GM12878 (cell line): Measurements from ENCODE around the gene PAN3. TPM values are rescaled to one million over a fixed set of nuclear protein-coding genes. Genes with fewer than 3 reads are reported as not detected.
A peak's percentile ranks its signal among the peaks of the same experiment; 100 is the strongest.

Source experiments
- ATAC-seq: fragments of 200-7000 bp; cut with Tn5 transposase; 3 replicates; pipeline ENCODE4 v1.9.1; 2020; ENCODE audit warnings: mild to moderate bottlenecking, moderate library complexity
- BruUV-seq: library from RNA; stranded (reverse); fragments of 400-500 nt; replicated peaks from 2 replicates; lab custom pipeline; 2021; lab: Mats Ljungman, UMichigan
- CTCF ChIA-PET: fragments of 300-600 bp; sonication (Branson Sonifier 250); formaldehyde crosslinking; extraction: SDS; loops from one replicate; lab custom pipeline; 2021; ENCODE audit warnings: inconsistent platforms; lab: Yijun Ruan, JAX
- POLR2A ChIA-PET: fragments of 350-600 bp; formaldehyde crosslinking; extraction: SDS; loops from one replicate; lab custom pipeline; 2021; ENCODE audit warnings: inconsistent platforms; lab: Charles Lee
- RAD21 ChIA-PET: fragments of 300-600 bp; sonication (Branson Sonifier 250); formaldehyde crosslinking; loops from one replicate; lab custom pipeline; 2023; ENCODE audit warnings: antibody characterized with exemption; ENCODE audit not compliant: unreplicated experiment; lab: Charles Lee
- SMC1A ChIA-PET: fragments of 300-600 bp; sonication (Branson Sonifier 250); formaldehyde crosslinking; loops from one replicate; lab custom pipeline; 2023; ENCODE audit not compliant: unreplicated experiment, uncharacterized antibody; lab: Charles Lee
- DNase-seq: peaks from one replicate; pipeline ENCODE4 v3.0.0-alpha.2; 2011; ENCODE audit warnings: low read depth, low spot score
- FAIRE-seq: peaks from 3 replicates; lab custom pipeline; 2011; peaks lifted over from hg19 to GRCh38; lab: Jason Lieb, UNC
- H2AFZ ChIP-seq: 2 replicates; pipeline ENCODE4 v1.6.0; 2011; ENCODE audit warnings: low read depth, low read length, control low read depth; ENCODE audit not compliant: control insufficient read depth
- H3K27ac ChIP-seq: 2 replicates; pipeline ENCODE4 v1.5.1; 2011; ENCODE audit warnings: control low read depth; ENCODE audit not compliant: control insufficient read depth, insufficient read depth
- H3K27me3 ChIP-seq, 2 experiments: replicated peaks in 1 of 2; 2 replicates each; pipeline versions ENCODE4 v1.6.0 to v1.6.1; 2011; ENCODE audit warnings: low read length in 1 of 2; ENCODE audit not compliant: control insufficient read depth in 2 of 2, insufficient read depth in 2 of 2
- H3K36me3 ChIP-seq, 2 experiments: 2 replicates each; pipeline ENCODE4 v1.5.1; 2011; ENCODE audit warnings: low read length in 1 of 2; ENCODE audit not compliant: control insufficient read depth in 2 of 2, insufficient read depth in 2 of 2
- H3K4me1 ChIP-seq: 2 replicates; pipeline ENCODE4 v1.6.1; 2011; ENCODE audit warnings: mild to moderate bottlenecking, low read length, moderate library complexity, mixed read lengths; ENCODE audit not compliant: control insufficient read depth, insufficient read depth
- H3K4me2 ChIP-seq: 2 replicates; pipeline ENCODE4 v1.6.0; 2011; ENCODE audit warnings: control low read depth; ENCODE audit not compliant: control insufficient read depth, insufficient read depth
- H3K4me3 ChIP-seq: fragments of 200-600 bp; sonication (generic); 2 replicates; pipeline ENCODE4 v1.5.1; 2016
- H3K79me2 ChIP-seq: 2 replicates; pipeline ENCODE4 v1.6.0; 2011; ENCODE audit warnings: low read length; ENCODE audit not compliant: control insufficient read depth, insufficient read depth
- H3K9ac ChIP-seq: 2 replicates; pipeline ENCODE4 v1.8.0; 2011; ENCODE audit warnings: low read length, control low read depth, mixed read lengths; ENCODE audit not compliant: control insufficient read depth, insufficient read depth
- H3K9me3 ChIP-seq: replicated peaks from 3 replicates; pipeline ENCODE4 v1.5.1; 2011; ENCODE audit warnings: mild to moderate bottlenecking, low read length; ENCODE audit not compliant: control insufficient read depth, insufficient read depth
- H4K20me1 ChIP-seq: 2 replicates; pipeline ENCODE4 v1.6.0; 2011; ENCODE audit not compliant: control insufficient read depth, insufficient read depth
- ESRRA ChIP-seq: IDR thresholded peaks from 2 replicates; pipeline ENCODE4 v1.6.1; 2012; ENCODE audit warnings: mild to moderate bottlenecking, low read length, improper control_type of control experiment
- FOXK2 ChIP-seq: fragments of 450-650 bp; IDR thresholded peaks from 2 replicates; pipeline ENCODE4 v1.6.1; 2017; ENCODE audit warnings: mild to moderate bottlenecking, moderate library complexity
- HDAC2 ChIP-seq: fragments of 200-600 bp; sonication (generic); IDR thresholded peaks from 2 replicates; pipeline ENCODE4 v1.6.1; 2017
- MTA3 ChIP-seq: IDR thresholded peaks from 2 replicates; pipeline ENCODE4 v1.6.1; 2012; ENCODE audit warnings: low read length, inconsistent platforms, borderline replicate concordance
- NRF1 ChIP-seq: conservative IDR thresholded peaks from 2 replicates; pipeline ENCODE4 v1.6.1; 2011; ENCODE audit warnings: mild to moderate bottlenecking, low read depth, low read length, improper control_type of control experiment
- SMAD5 ChIP-seq: IDR thresholded peaks from 2 replicates; pipeline ENCODE4 v1.6.1; 2016; ENCODE audit warnings: antibody characterized with exemption, low read depth
- SREBF1 ChIP-seq: IDR thresholded peaks from 2 replicates; pipeline ENCODE4 v1.6.1; 2012; ENCODE audit warnings: mild to moderate bottlenecking, low read length
- SRF ChIP-seq, 2 experiments: IDR thresholded peaks; 2 replicates each; pipeline ENCODE4 v1.6.1; 2011; ENCODE audit warnings: low read depth in 2 of 2, low read length in 2 of 2, mild to moderate bottlenecking in 1 of 2, moderate library complexity in 1 of 2
- ZBED1 ChIP-seq: IDR thresholded peaks from 2 replicates; pipeline ENCODE4 v1.6.1; 2016; ENCODE audit warnings: borderline replicate concordance
- ZBTB40 ChIP-seq: fragments of 450-650 bp; IDR thresholded peaks from 2 replicates; pipeline ENCODE4 v1.6.1; 2016; ENCODE audit warnings: mild to moderate bottlenecking, moderate library complexity, borderline replicate concordance
- WGBS: methylation state at CpG from one replicate; pipeline ENCODE4 v1.1.6; 2016; ENCODE audit warnings: low lambda C conversion rate; ENCODE audit not compliant: insufficient replicate concordance, insufficient coverage; ENCODE audit errors: missing lambda C conversion rate; 5-methylcytosine and 5-hydroxymethylcytosine counted together
- in situ Hi-C: fragments of 300-500 bp; cut with MboI; formaldehyde crosslinking; loops from 9 replicates; pipeline ENCODE4 v1.14.3; 2018; ENCODE audit warnings: mixed read lengths
- intact Hi-C: fragments of 100-400 bp; cut with micrococcal nuclease; formaldehyde crosslinking; loops from one replicate; pipeline ENCODE4 v1.14.2; 2022; ENCODE audit not compliant: unreplicated experiment
- polyA plus RNA-seq, 11 experiments: library from polyadenylated mRNA; depleted of rRNA in 4 of 11; unstranded in 6 of 11; stranded (reverse) in 5 of 11; fragments of >200 nt; fragmentation: Nextera tagmentation in 4 of 11; fragmentation: Illumina TruSeq in 1 of 11; extraction: Ambion mirVana in 4 of 11; extraction: Trizol in 1 of 11; gene quantifications; 1 replicate in 1 of 11; 2 replicates in 10 of 11; pipeline versions ENCODE4 v1.2.1 to v1.2.3, GENCODE V29; 2011 to 2016; ENCODE audit warnings: inconsistent platforms in 2 of 11, missing spikeins in 2 of 11, low read depth in 1 of 11
- total RNA-seq, 4 experiments: library from RNA; depleted of rRNA in 3 of 4; stranded (reverse); fragments of >200 nt in 3 of 4; fragmentation: Illumina TruSeq in 1 of 4; extraction: Trizol in 1 of 4; gene quantifications; 2 replicates each; pipeline versions ENCODE4 v1.2.1 to v1.2.3, GENCODE V29; 2013 to 2021
- TF ChIP-seq, protein P1 (sequence below): fragments of 450-650 bp; formaldehyde crosslinking; IDR thresholded peaks from 2 replicates; pipeline ENCODE4 v1.4.0; 2020; ENCODE audit warnings: mild to moderate bottlenecking, moderate library complexity
- TF ChIP-seq, protein P2 (sequence below): IDR thresholded peaks from 2 replicates; pipeline ENCODE4 v1.6.1; 2011; ENCODE audit warnings: borderline replicate concordance, low read depth, mild to moderate bottlenecking, moderate library complexity, mixed read lengths, low read length; ENCODE audit not compliant: insufficient read depth; ENCODE audit errors: extremely low read length
- TF ChIP-seq, protein P3 (sequence below): fragments of 150-350 bp; IDR thresholded peaks from 2 replicates; pipeline ENCODE4 v1.6.1; 2014; ENCODE audit warnings: mild to moderate bottlenecking, low read depth, low read length

The PAN3 gene
- total and polyA plus RNA-seq, 10 of the 15 experiments (the other 5 are each of a cell fraction or from before 2014, with no cell fraction given), result 13.0 to 33.3 (median 19.9) TPM

DNA sequence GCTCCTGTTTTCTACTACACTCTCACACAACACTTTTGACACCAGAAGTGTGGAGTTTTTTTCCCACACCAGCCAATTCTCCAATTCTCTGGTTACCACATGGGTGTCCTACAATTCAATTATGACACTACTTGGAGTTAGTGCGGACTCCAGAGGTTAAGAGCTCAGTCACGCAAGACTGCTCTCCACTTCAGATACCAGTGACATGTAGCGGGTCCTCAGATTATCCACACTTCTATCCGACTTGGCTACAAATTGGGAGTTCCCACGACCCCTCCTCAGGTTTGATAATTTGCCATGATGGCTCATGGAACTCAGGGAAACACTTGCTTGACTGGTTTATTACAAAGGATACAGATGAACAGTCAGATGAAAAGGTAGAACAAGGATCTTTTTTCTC, 32.9 kb downstream of the PAN3 start (continued):
- TF ChIP-seq SRF (IDR thresholded peaks at IDR 0.05; ENCODE audit: low read depth in 2 of 2, low read length in 2 of 2) (no peak), ZBED1 (no peak)
- TF ChIP-seq, all 136 proteins: peak for 0

GRCh38 chr13:28172947-28173346, 34.6 kb downstream of the PAN3 start:
- intact Hi-C loops, result no loop called here
- Histone ChIP-seq H3K27me3 (no peaks in the 10 kb centered on the region), H3K79me2 (peaks cover 11% of the 10 kb centered on the region), H3K27ac (no peak overlapping the region), H3K4me3 (no peak overlapping the region), H4K20me1 (no peaks in the 10 kb centered on the region), H3K9ac (no peak overlapping the region), H3K4me1 (no peaks in the 10 kb centered on the region), H3K9me3 (no peaks in the 10 kb centered on the region), H3K36me3 (peaks cover 0 to 13% of the 10 kb centered on the region in 2 experiments; a peak in 2 of 4 replicates), H2AFZ (no peak overlapping the region), H3K4me2 (no peak overlapping the region)
- DNase-seq (no peak), FAIRE-seq (no peak), ATAC-seq (peak; percentile 24; the same call in 1 of the 3 replicates)
- in situ Hi-C loops, result no loop called here
- WGBS, result 50% methylated on average over 2 of the region's 2 CpGs
- CTCF ChIA-PET, result no interaction called here
- BruUV-seq, result no TSS peak
- POLR2A ChIA-PET, result interaction anchor here (0.5 kb wide), 1 partner anchor 60 kb away, joined by 4 read pairs; no protein-coding TSS in a partner anchor
- RAD21 ChIA-PET, result no interaction called here
- SMC1A ChIA-PET, result interaction anchor here (1.4 kb wide), 1 partner anchor 9 kb away, joined by 3 read pairs; no protein-coding TSS in a partner anchor
- TF ChIP-seq ESRRA, result no peak
- TF ChIP-seq SREBF1, result no peak
- TF ChIP-seq MTA3, result no peak
- TF ChIP-seq NRF1, result no peak
- no peak for TF ChIP-seq FOXK2
- TF ChIP-seq SMAD5, result no peak
- no peak for TF ChIP-seq ZBTB40
- TF ChIP-seq, protein P1, sequence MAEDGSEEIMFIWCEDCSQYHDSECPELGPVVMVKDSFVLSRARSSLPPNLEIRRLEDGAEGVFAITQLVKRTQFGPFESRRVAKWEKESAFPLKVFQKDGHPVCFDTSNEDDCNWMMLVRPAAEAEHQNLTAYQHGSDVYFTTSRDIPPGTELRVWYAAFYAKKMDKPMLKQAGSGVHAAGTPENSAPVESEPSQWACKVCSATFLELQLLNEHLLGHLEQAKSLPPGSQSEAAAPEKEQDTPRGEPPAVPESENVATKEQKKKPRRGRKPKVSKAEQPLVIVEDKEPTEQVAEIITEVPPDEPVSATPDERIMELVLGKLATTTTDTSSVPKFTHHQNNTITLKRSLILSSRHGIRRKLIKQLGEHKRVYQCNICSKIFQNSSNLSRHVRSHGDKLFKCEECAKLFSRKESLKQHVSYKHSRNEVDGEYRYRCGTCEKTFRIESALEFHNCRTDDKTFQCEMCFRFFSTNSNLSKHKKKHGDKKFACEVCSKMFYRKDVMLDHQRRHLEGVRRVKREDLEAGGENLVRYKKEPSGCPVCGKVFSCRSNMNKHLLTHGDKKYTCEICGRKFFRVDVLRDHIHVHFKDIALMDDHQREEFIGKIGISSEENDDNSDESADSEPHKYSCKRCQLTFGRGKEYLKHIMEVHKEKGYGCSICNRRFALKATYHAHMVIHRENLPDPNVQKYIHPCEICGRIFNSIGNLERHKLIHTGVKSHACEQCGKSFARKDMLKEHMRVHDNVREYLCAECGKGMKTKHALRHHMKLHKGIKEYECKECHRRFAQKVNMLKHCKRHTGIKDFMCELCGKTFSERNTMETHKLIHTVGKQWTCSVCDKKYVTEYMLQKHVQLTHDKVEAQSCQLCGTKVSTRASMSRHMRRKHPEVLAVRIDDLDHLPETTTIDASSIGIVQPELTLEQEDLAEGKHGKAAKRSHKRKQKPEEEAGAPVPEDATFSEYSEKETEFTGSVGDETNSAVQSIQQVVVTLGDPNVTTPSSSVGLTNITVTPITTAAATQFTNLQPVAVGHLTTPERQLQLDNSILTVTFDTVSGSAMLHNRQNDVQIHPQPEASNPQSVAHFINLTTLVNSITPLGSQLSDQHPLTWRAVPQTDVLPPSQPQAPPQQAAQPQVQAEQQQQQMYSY, result no peak
- TF ChIP-seq, protein P2, sequence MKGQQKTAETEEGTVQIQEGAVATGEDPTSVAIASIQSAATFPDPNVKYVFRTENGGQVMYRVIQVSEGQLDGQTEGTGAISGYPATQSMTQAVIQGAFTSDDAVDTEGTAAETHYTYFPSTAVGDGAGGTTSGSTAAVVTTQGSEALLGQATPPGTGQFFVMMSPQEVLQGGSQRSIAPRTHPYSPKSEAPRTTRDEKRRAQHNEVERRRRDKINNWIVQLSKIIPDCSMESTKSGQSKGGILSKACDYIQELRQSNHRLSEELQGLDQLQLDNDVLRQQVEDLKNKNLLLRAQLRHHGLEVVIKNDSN, result no peak
- TF ChIP-seq, protein P3, sequence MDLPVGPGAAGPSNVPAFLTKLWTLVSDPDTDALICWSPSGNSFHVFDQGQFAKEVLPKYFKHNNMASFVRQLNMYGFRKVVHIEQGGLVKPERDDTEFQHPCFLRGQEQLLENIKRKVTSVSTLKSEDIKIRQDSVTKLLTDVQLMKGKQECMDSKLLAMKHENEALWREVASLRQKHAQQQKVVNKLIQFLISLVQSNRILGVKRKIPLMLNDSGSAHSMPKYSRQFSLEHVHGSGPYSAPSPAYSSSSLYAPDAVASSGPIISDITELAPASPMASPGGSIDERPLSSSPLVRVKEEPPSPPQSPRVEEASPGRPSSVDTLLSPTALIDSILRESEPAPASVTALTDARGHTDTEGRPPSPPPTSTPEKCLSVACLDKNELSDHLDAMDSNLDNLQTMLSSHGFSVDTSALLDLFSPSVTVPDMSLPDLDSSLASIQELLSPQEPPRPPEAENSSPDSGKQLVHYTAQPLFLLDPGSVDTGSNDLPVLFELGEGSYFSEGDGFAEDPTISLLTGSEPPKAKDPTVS, result no peak
- TF ChIP-seq HDAC2, result no peak
